H9 (cell line): Measurements from ENCODE around the gene RDM1. TPM values are rescaled to one million over a fixed set of nuclear protein-coding genes. Genes with fewer than 3 reads are reported as not detected.

Experiments
- DNase-seq: peaks from one replicate; pipeline ENCODE4 v3.0.0-alpha.2; 2017
- H2AFZ ChIP-seq: one replicate; pipeline ENCODE4 v1.6.1; 2013; ENCODE audit warnings: mild to moderate bottlenecking, low read length, control low read depth, moderate library complexity
- H2AK5ac ChIP-seq: 2 replicates; pipeline ENCODE4 v1.6.1; 2013; ENCODE audit warnings: low read length, control low read depth, mixed read lengths; ENCODE audit not compliant: insufficient read length
- H2BK120ac ChIP-seq: one replicate; pipeline ENCODE4 v1.6.1; 2013; ENCODE audit warnings: low read depth, mild to moderate bottlenecking, low read length, control low read depth, inconsistent platforms; ENCODE audit not compliant: poor library complexity, severe bottlenecking
- H2BK12ac ChIP-seq: 2 replicates; pipeline ENCODE4 v1.6.1; 2013; ENCODE audit warnings: low read length, control low read depth, mixed read lengths, low read depth; ENCODE audit not compliant: insufficient read length
- H2BK15ac ChIP-seq: 2 replicates; pipeline ENCODE4 v1.6.1; 2013; ENCODE audit warnings: low read depth, low read length, control low read depth
- H2BK20ac ChIP-seq: one replicate; pipeline ENCODE4 v1.6.1; 2013; ENCODE audit warnings: low read depth, mild to moderate bottlenecking, low read length, control low read depth, inconsistent platforms; ENCODE audit not compliant: poor library complexity, severe bottlenecking
- H2BK5ac ChIP-seq: 2 replicates; pipeline ENCODE4 v1.6.1; 2013; ENCODE audit warnings: low read length, control low read depth, mixed read lengths; ENCODE audit not compliant: insufficient read length
- H3K14ac ChIP-seq: 2 replicates; pipeline ENCODE4 v1.6.1; 2013; ENCODE audit warnings: low read length, control low read depth; ENCODE audit not compliant: insufficient read depth
- H3K18ac ChIP-seq: 2 replicates; pipeline ENCODE4 v1.6.1; 2013; ENCODE audit warnings: low read depth, mild to moderate bottlenecking, mixed read lengths, low read length, control low read depth; ENCODE audit not compliant: insufficient read length
- H3K23ac ChIP-seq: 2 replicates; pipeline ENCODE4 v1.6.1; 2013; ENCODE audit warnings: low read length, control low read depth, mixed read lengths, low read depth; ENCODE audit not compliant: insufficient read length
- H3K23me2 ChIP-seq: 2 replicates; pipeline ENCODE4 v1.6.1; 2013; ENCODE audit warnings: low read depth, mild to moderate bottlenecking, mixed read lengths, low read length, control low read depth; ENCODE audit not compliant: insufficient read length, poor library complexity, severe bottlenecking
- H3K27ac ChIP-seq: 2 replicates; pipeline ENCODE4 v1.5.1; 2013; ENCODE audit warnings: low read length, control low read depth, mixed read lengths, low read depth; ENCODE audit not compliant: insufficient read length
- H3K27me3 ChIP-seq: 2 replicates; pipeline ENCODE4 v1.6.1; 2013; ENCODE audit warnings: low read length, control low read depth, inconsistent platforms; ENCODE audit not compliant: insufficient read depth
- H3K4ac ChIP-seq: 2 replicates; pipeline ENCODE4 v1.6.1; 2013; ENCODE audit warnings: low read depth, mild to moderate bottlenecking, control low read depth, inconsistent platforms, low read length, moderate library complexity
- H3K4me1 ChIP-seq: 2 replicates; pipeline ENCODE4 v1.6.1; 2013; ENCODE audit warnings: low read length, control low read depth, inconsistent platforms; ENCODE audit not compliant: insufficient read depth
- H3K4me2 ChIP-seq: 2 replicates; pipeline ENCODE4 v1.6.1; 2013; ENCODE audit warnings: low read length, control low read depth, mixed read lengths; ENCODE audit not compliant: insufficient read length, insufficient read depth
- H3K56ac ChIP-seq: 2 replicates; pipeline ENCODE4 v1.6.1; 2013; ENCODE audit warnings: low read depth, mild to moderate bottlenecking, mixed read lengths, low read length, control low read depth; ENCODE audit not compliant: insufficient read length
- H3K79me1 ChIP-seq: 2 replicates; pipeline ENCODE4 v1.6.1; 2013; ENCODE audit warnings: low read depth, mild to moderate bottlenecking, moderate library complexity, low read length, control low read depth, inconsistent platforms; ENCODE audit not compliant: insufficient read depth, poor library complexity, severe bottlenecking
- H3K79me2 ChIP-seq: 2 replicates; pipeline ENCODE4 v1.6.1; 2013; ENCODE audit warnings: low read length, control low read depth, inconsistent platforms; ENCODE audit not compliant: insufficient read depth
- H3K9ac ChIP-seq: 2 replicates; pipeline ENCODE4 v1.6.1; 2013; ENCODE audit warnings: low read length, control low read depth, mixed read lengths; ENCODE audit not compliant: insufficient read length; ENCODE audit errors: extremely low read depth
- H3K9me3 ChIP-seq: one replicate; pipeline ENCODE4 v1.6.1; 2013; ENCODE audit warnings: low read depth, low read length, inconsistent platforms; ENCODE audit not compliant: control insufficient read depth
- H3T11ph ChIP-seq: one replicate; pipeline ENCODE4 v1.6.1; 2013; ENCODE audit warnings: mild to moderate bottlenecking, low read length, control low read depth, inconsistent platforms
- H4K20me1 ChIP-seq: one replicate; pipeline ENCODE4 v1.6.1; 2013; ENCODE audit not compliant: control insufficient read depth, insufficient read length, insufficient read depth
- H4K5ac ChIP-seq: 2 replicates; pipeline ENCODE4 v1.6.1; 2013; ENCODE audit warnings: low read depth, mild to moderate bottlenecking, mixed read lengths, low read length, control low read depth; ENCODE audit not compliant: insufficient read length
- H4K8ac ChIP-seq: replicated peaks from 2 replicates; pipeline ENCODE4 v1.6.1; 2013; ENCODE audit warnings: low read length, control low read depth, mixed read lengths, low read depth; ENCODE audit not compliant: insufficient read length
- H4K91ac ChIP-seq: 2 replicates; pipeline ENCODE4 v1.6.1; 2013; ENCODE audit warnings: low read depth, mild to moderate bottlenecking, moderate library complexity, mixed read lengths, low read length, control low read depth; ENCODE audit not compliant: insufficient read length
- H3K27ac Mint-ChIP-seq, 3 experiments: 2 replicates in 2 of 3; 3 replicates in 1 of 3; pipeline ENCODE4 v1.8.0; 2020 to 2021; ENCODE audit warnings: mixed read lengths in 3 of 3, mild to moderate bottlenecking in 1 of 3, moderate library complexity in 1 of 3
- H3K27me3 Mint-ChIP-seq: 2 replicates; pipeline ENCODE4 v1.8.0; 2021; ENCODE audit warnings: low read depth, mild to moderate bottlenecking, moderate library complexity, mixed read lengths
- H3K36me3 Mint-ChIP-seq, 3 experiments: 2 replicates in 2 of 3; 3 replicates in 1 of 3; pipeline ENCODE4 v1.8.0; 2020 to 2021; ENCODE audit warnings: low read depth in 3 of 3, mixed read lengths in 3 of 3; ENCODE audit not compliant: insufficient read depth in 1 of 3
- H3K4me1 Mint-ChIP-seq, 2 experiments: 2 replicates each; pipeline ENCODE4 v1.8.0; 2020; ENCODE audit warnings: mixed read lengths in 2 of 2
- H3K4me3 Mint-ChIP-seq, 2 experiments: 2 replicates in 1 of 2; 3 replicates in 1 of 2; pipeline ENCODE4 v1.8.0; 2020 to 2021; ENCODE audit warnings: mild to moderate bottlenecking in 2 of 2, mixed read lengths in 2 of 2, moderate library complexity in 1 of 2
- H3K9me3 Mint-ChIP-seq, 2 experiments: 2 replicates in 1 of 2; 3 replicates in 1 of 2; pipeline ENCODE4 v1.8.0; 2020; ENCODE audit warnings: mild to moderate bottlenecking in 2 of 2, mixed read lengths in 2 of 2, moderate library complexity in 1 of 2
- WGBS: extraction: QIAGEN DNeasy Blood & Tissue Kit; methylation state at CpG from one replicate; pipeline ENCODE4 v1.1.7; 2013; ENCODE audit warnings: missing lambda C conversion rate, low lambda C conversion rate, mixed read lengths; ENCODE audit not compliant: insufficient read length; ENCODE audit errors: extremely low coverage; 5-methylcytosine and 5-hydroxymethylcytosine counted together
- total RNA-seq: library from RNA; stranded (reverse); gene quantifications from 2 replicates; pipeline ENCODE4 v1.2.1, GENCODE V29; 2021
- TF ChIP-seq, protein P1 (sequence below): fragments of 200-600 bp; sonication (generic); conservative IDR thresholded peaks from 3 replicates; pipeline ENCODE4 v1.8.0; 2021; ENCODE audit warnings: antibody characterized with exemption, mild to moderate bottlenecking

RDM1 gene
- total RNA-seq, 1 experiment from 2014 or later = 9.0 TPM

DNA sequence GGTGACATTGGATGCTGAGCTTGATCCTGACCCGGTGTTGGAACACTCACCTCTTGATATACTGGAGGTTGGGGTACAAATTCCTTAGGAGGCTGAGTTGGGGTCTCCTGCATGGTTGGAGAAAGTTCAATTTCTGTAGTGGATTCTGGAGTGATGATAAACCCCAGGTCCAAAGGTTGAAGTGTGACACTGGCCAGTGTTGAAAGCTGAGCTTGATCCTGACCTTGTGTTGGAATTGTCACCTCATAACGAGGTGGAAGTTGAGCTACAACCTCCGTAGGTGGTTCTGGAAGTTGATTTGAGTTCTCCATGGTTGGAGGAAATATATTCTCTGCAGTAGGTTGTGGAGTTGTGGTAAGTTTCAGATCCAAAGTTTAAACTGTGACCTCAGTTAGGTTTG lies 21.2 kb downstream of the RDM1 start:
- H4K91ac ChIP-seq = no peak overlapping the region
- no peak overlapping the region for H3T11ph ChIP-seq
- no peaks in the 10 kb centered on the region for H3K4me1 ChIP-seq
- Mint-ChIP-seq H3K4me1 (no peaks in the 10 kb centered on the region; a peak in 1 of 4 replicates), H3K9me3 (peaks cover 18 to 44% of the 10 kb centered on the region in 2 experiments; a peak in 4 of 5 replicates), H3K36me3 (peaks cover 0 to 3% (median 3%) of the 10 kb centered on the region in 3 experiments; a peak in 5 of 7 replicates), H3K27ac (no peak overlapping the region), H3K27me3 (peaks cover 18% of the 10 kb centered on the region), H3K4me3 (no peak overlapping the region)
- H3K4me2 ChIP-seq = no peak overlapping the region
- no peak for DNase-seq
- no peak overlapping the region for H3K9ac ChIP-seq
- H4K20me1 ChIP-seq = no peaks in the 10 kb centered on the region
- H3K79me2 ChIP-seq = 0 out of 2 replicates have a peak, but pooled peaks cover 1% of the 10 kb centered on the region
- H3K79me1 ChIP-seq = no peaks in the 10 kb centered on the region
- no peaks in the 10 kb centered on the region for H3K27me3 ChIP-seq
- TF ChIP-seq, protein P1, sequence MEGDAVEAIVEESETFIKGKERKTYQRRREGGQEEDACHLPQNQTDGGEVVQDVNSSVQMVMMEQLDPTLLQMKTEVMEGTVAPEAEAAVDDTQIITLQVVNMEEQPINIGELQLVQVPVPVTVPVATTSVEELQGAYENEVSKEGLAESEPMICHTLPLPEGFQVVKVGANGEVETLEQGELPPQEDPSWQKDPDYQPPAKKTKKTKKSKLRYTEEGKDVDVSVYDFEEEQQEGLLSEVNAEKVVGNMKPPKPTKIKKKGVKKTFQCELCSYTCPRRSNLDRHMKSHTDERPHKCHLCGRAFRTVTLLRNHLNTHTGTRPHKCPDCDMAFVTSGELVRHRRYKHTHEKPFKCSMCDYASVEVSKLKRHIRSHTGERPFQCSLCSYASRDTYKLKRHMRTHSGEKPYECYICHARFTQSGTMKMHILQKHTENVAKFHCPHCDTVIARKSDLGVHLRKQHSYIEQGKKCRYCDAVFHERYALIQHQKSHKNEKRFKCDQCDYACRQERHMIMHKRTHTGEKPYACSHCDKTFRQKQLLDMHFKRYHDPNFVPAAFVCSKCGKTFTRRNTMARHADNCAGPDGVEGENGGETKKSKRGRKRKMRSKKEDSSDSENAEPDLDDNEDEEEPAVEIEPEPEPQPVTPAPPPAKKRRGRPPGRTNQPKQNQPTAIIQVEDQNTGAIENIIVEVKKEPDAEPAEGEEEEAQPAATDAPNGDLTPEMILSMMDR = no peak
- H3K14ac ChIP-seq = no peak overlapping the region
- H2AFZ ChIP-seq = no peak overlapping the region
- no peak overlapping the region for H2BK120ac ChIP-seq
- H3K9me3 ChIP-seq = no peaks in the 10 kb centered on the region
- no peak overlapping the region for H3K4ac ChIP-seq
- no CpG with 5 or more reads among the region's 3 CpGs for WGBS
- H2BK15ac ChIP-seq = no peak overlapping the region
- no peak overlapping the region for H2BK12ac ChIP-seq
- no peak overlapping the region for H3K27ac ChIP-seq
- no peak overlapping the region for H3K23ac ChIP-seq
- H3K56ac ChIP-seq = no peak overlapping the region
- no peaks in the 10 kb centered on the region for H3K23me2 ChIP-seq
- H4K8ac ChIP-seq = no peak overlapping the region
- no peak overlapping the region for H3K18ac ChIP-seq
- H2BK5ac ChIP-seq = no peak overlapping the region
- no peak overlapping the region for H4K5ac ChIP-seq
- no peak overlapping the region for H2AK5ac ChIP-seq
- no peak overlapping the region for H2BK20ac ChIP-seq
